Mucosa of rectum (tissue), 2 donors: ENCODE measurements around the gene CINP.
"Not testable (repeated sequence)": the region's sequence is repeated elsewhere in the genome, so short reads cannot be mapped to it uniquely, and the experiment has no call there.

Experiments
- H3K27ac ChIP-seq, 2 donors: one replicate each; pipeline ENCODE4 v1.7.0; 2013; ENCODE audit warnings: inconsistent platforms in 2 of 2, low read depth in 2 of 2, low read length in 2 of 2
- H3K27me3 ChIP-seq, 2 donors: one replicate each; pipeline ENCODE4 v1.7.0; 2013; ENCODE audit warnings: low read length in 2 of 2; ENCODE audit not compliant: control insufficient read depth in 2 of 2, insufficient read depth in 2 of 2
- H3K36me3 ChIP-seq, 2 donors: one replicate each; pipeline ENCODE4 v1.7.0; 2013; ENCODE audit warnings: low read length in 2 of 2; ENCODE audit not compliant: control insufficient read depth in 2 of 2, insufficient read depth in 2 of 2
- H3K4me1 ChIP-seq, 2 donors: one replicate each; pipeline ENCODE4 v1.7.0; 2013; ENCODE audit warnings: low read length in 2 of 2, mild to moderate bottlenecking in 1 of 2; ENCODE audit not compliant: control insufficient read depth in 2 of 2, insufficient read depth in 2 of 2
- H3K4me3 ChIP-seq, 2 donors: one replicate each; pipeline ENCODE4 v1.7.0; 2013; ENCODE audit warnings: low read length in 2 of 2
- H3K9ac ChIP-seq, 2 donors: one replicate each; pipeline ENCODE4 v1.7.0; 2013; ENCODE audit warnings: low read length in 2 of 2, low read depth in 1 of 2, mild to moderate bottlenecking in 1 of 2
- H3K9me3 ChIP-seq, 2 donors: one replicate each; pipeline ENCODE4 v1.7.0; 2013; ENCODE audit warnings: low read length in 2 of 2; ENCODE audit not compliant: control insufficient read depth in 2 of 2
- donor health status: healthy.
- donor health status: Normal muscosa, but diverticular disease.

CINP gene

GRCh38 chr14:102342238-102342637, 20.5 kb downstream of the CINP start:
- Histone ChIP-seq H3K9me3 (no peaks in the 10 kb centered on the region), H3K36me3 (peaks cover 47 to 53% of the 10 kb centered on the region in 2 donors), H3K4me1 (no peaks in the 10 kb centered on the region), H3K4me3 (no peak overlapping the region), H3K27me3 (no peaks in the 10 kb centered on the region), H3K27ac (no peak overlapping the region), H3K9ac (no peak overlapping the region)

- Histone ChIP-seq H3K27ac (no peak overlapping the region), H3K4me3 (no peak overlapping the region), H3K4me1 (no peaks in the 10 kb centered on the region), H3K9me3 (no peaks in the 10 kb centered on the region), H3K9ac (no peak overlapping the region), H3K36me3 (peaks cover 47 to 51% of the 10 kb centered on the region in 2 donors), H3K27me3 (no peaks in the 10 kb centered on the region)
Measured at GRCh38 chr14:102341566-102341965, 21.1 kb downstream of the CINP start.

- Histone ChIP-seq H3K4me1 (no peaks in the 10 kb centered on the region), H3K27me3 (no peaks in the 10 kb centered on the region), H3K9ac (no peak overlapping the region), H3K4me3 (no peak overlapping the region), H3K9me3 (no peaks in the 10 kb centered on the region), H3K27ac (no peak overlapping the region), H3K36me3 (peaks cover 37 to 39% of the 10 kb centered on the region in 2 donors)
Measured at GRCh38 chr14:102338724-102339123, 24.0 kb downstream of the CINP start.

GRCh38 chr14:102335163-102335562, 27.5 kb downstream of the CINP start:
- Histone ChIP-seq H3K9ac (no peak overlapping the region), H3K27me3 (no peaks in the 10 kb centered on the region), H3K4me3 (no peak overlapping the region), H3K4me1 (no peaks in the 10 kb centered on the region), H3K9me3 (no peaks in the 10 kb centered on the region), H3K36me3 (peaks cover 18 to 29% of the 10 kb centered on the region in 2 donors), H3K27ac (no peak overlapping the region)

- Histone ChIP-seq H3K9ac (no peak overlapping the region), H3K4me1 (no peaks in the 10 kb centered on the region), H3K36me3 (peaks cover 17 to 27% of the 10 kb centered on the region in 2 donors), H3K27ac (no peak overlapping the region), H3K9me3 (no peaks in the 10 kb centered on the region), H3K4me3 (no peak overlapping the region), H3K27me3 (no peaks in the 10 kb centered on the region)
Measured at GRCh38 chr14:102333795-102334705, 28.6 kb downstream of the CINP start.

GRCh38 chr14:102333390-102333789, 29.3 kb downstream of the CINP start:
- H3K27me3 ChIP-seq: no peaks in the 10 kb centered on the region
- H3K4me1 ChIP-seq: no peaks in the 10 kb centered on the region
- no peak overlapping the region for H3K27ac ChIP-seq
- no peaks in the 10 kb centered on the region for H3K9me3 ChIP-seq
- no peak overlapping the region for H3K9ac ChIP-seq
- H3K36me3 ChIP-seq: peaks cover 13 to 21% of the 10 kb centered on the region in 2 donors
- H3K4me3 ChIP-seq: no peak overlapping the region

- no peaks in the 10 kb centered on the region for H3K27me3 ChIP-seq
Measured at GRCh38 chr14:102330806-102331205, 31.9 kb downstream of the CINP start.

GRCh38 chr14:102329381-102329780, 33.3 kb downstream of the CINP start:
- not testable (repeated sequence) for H3K27me3 ChIP-seq, H3K4me1 ChIP-seq, H3K4me3 ChIP-seq, H3K9ac ChIP-seq, H3K27ac ChIP-seq, H3K36me3 ChIP-seq, H3K9me3 ChIP-seq

More at GRCh38 chr14:102330806-102331205, 31.9 kb downstream of the CINP start:
- H3K36me3 ChIP-seq: peaks cover 6 to 15% of the 10 kb centered on the region in 2 donors
- H3K4me1 ChIP-seq: no peaks in the 10 kb centered on the region
- H3K9me3 ChIP-seq: no peaks in the 10 kb centered on the region
- no peak overlapping the region for H3K9ac ChIP-seq
- no peak overlapping the region for H3K27ac ChIP-seq
- H3K4me3 ChIP-seq: no peak overlapping the region

- Histone ChIP-seq H3K4me1 (no peaks in the 10 kb centered on the region), H3K4me3 (no peak overlapping the region), H3K36me3 (peaks cover 0 to 5% of the 10 kb centered on the region in 2 donors), H3K27ac (no peak overlapping the region), H3K9ac (no peak overlapping the region), H3K27me3 (no peaks in the 10 kb centered on the region), H3K9me3 (no peaks in the 10 kb centered on the region)
Measured at GRCh38 chr14:102326583-102326982, 36.1 kb downstream of the CINP start.

- Histone ChIP-seq H3K4me1 (peaks cover under 1 to 4% of the 10 kb centered on the region in 2 donors), H3K4me3 (no peak overlapping the region), H3K9me3 (no peaks in the 10 kb centered on the region), H3K27ac (no peak overlapping the region), H3K9ac (no peak overlapping the region), H3K27me3 (no peaks in the 10 kb centered on the region), H3K36me3 (peaks cover 0 to 4% of the 10 kb centered on the region in 2 donors)
Measured at GRCh38 chr14:102325791-102326345, 36.8 kb downstream of the CINP start.
